SH-SY5Y (cell line): ENCODE measurements around the gene CSF2RB.

Experiments
- GATA2 ChIP-seq: IDR thresholded peaks from 2 replicates; pipeline ENCODE4 v1.6.1; 2011; ENCODE audit warnings: mild to moderate bottlenecking, low read depth, low read length
- GATA3 ChIP-seq: IDR thresholded peaks from 2 replicates; pipeline ENCODE4 v1.6.1; 2011; ENCODE audit warnings: low read depth, mild to moderate bottlenecking, low read length, moderate library complexity

- TF ChIP-seq GATA2, result no peak
- TF ChIP-seq GATA3, result no peak
Measured at GRCh38 chr22:36891646-36892045, 21.8 kb upstream of the CSF2RB start.
